ENCODE measurements around the gene DNAH1. TPM values are rescaled to one million over a fixed set of nuclear protein-coding genes. Genes with fewer than 3 reads are reported as not detected.

Gene DNAH1
- total RNA-seq, 4 donors from 2014 or later: 1.4 to 6.8 (median 2.0) TPM

DNA sequence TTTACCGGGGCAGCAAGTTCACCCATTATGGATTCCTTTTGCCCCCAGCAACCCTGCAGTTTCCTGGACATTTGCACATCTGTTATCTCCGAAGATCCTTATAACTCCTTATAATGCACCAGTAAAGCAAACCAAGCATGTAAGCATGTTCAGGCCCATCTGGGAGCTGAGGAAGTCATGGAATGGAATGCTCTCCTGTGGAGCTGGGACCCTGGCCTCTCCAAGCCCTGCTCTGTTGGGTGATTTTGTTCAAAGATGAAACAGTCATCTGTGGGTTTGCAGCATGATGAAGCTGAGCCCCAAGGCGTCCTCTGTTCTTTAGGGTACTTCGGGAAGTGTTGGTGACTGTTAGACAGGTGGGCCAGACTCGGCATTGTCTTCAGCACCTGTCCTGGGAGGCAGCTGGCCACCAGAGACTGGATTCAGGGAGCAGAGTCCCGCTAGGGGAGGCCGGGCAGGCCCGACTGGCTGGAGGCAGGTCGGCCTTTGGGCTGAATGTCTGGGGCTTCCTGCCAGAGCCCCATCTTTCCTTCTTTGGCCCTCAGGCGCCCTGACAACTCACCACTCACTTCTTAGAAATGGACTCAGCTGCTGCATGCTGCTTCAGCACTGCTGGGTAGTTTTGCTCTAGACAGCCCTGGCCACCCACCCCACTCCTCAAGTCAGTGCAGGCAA lies 3.9 kb downstream of the DNAH1 start:
- Histone ChIP-seq H3K4me1 (peaks cover 0 to 8% of the 10 kb centered on the region in 2 donors), H3K27ac (no peak overlapping the region), H3K9me3 (no peaks in the 10 kb centered on the region), H3K27me3 (no peaks in the 10 kb centered on the region), H3K4me3 (no peak overlapping the region), H3K36me3 (no peaks in the 10 kb centered on the region)
- no peak for DNase-seq
- TF ChIP-seq POLR2A (IDR thresholded peaks at IDR 0.05): no peak
- no peak for TF ChIP-seq CTCF (IDR thresholded peaks at IDR 0.05 in 4 of 5, conservative IDR thresholded peaks at IDR 0.05 in 1 of 5)
- intact Hi-C loops (cut with DNase I; ENCODE audit: low total_unique reads): no loop called here
- ATAC-seq: no peak
- in situ Hi-C loops (cut with MboI; ENCODE audit: low sequenced_read_pairs in 4 of 4): no loop called here

DNA sequence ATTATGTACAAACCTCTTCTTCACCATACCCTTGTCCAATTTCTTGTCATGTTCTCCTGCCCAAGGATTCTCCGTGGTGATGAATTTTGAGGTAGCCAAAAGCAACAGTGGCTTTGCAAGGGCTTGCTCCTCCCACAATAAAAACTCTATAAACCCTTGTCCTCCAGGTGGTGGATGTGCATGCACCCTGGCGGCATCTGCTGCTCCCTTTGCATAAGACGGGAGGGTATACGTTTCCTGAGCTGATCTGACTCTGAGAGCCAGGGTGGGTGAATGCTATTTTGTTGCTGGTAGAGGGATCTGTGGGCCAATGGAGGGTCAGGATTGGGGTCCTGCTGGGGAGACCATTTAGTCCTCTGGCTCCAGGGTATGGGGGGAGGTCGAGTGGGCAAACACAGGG lies 5.4 kb downstream of the DNAH1 start:
- Histone ChIP-seq H3K27me3 (no peaks in the 10 kb centered on the region), H3K4me3 (no peak overlapping the region), H3K27ac (no peak overlapping the region), H3K4me1 (peaks cover 0 to 8% of the 10 kb centered on the region in 2 donors), H3K36me3 (no peaks in the 10 kb centered on the region), H3K9me3 (no peaks in the 10 kb centered on the region)
- intact Hi-C loops (cut with DNase I; ENCODE audit: low total_unique reads): no loop called here
- TF ChIP-seq POLR2A (IDR thresholded peaks at IDR 0.05): no peak
- TF ChIP-seq CTCF (IDR thresholded peaks at IDR 0.05 in 4 of 5, conservative IDR thresholded peaks at IDR 0.05 in 1 of 5): no peak
- ATAC-seq: no peak
- no peak for DNase-seq
- in situ Hi-C loops (cut with MboI; ENCODE audit: low sequenced_read_pairs in 4 of 4): no loop called here

- Histone ChIP-seq H3K4me1 (peaks cover 0 to 8% of the 10 kb centered on the region in 2 donors), H3K9me3 (no peaks in the 10 kb centered on the region), H3K27me3 (no peaks in the 10 kb centered on the region), H3K4me3 (no peak overlapping the region), H3K36me3 (no peaks in the 10 kb centered on the region), H3K27ac (no peak overlapping the region)
- in situ Hi-C loops (cut with MboI; ENCODE audit: low sequenced_read_pairs in 4 of 4): no loop called here
- TF ChIP-seq CTCF (IDR thresholded peaks at IDR 0.05 in 4 of 5, conservative IDR thresholded peaks at IDR 0.05 in 1 of 5): no peak
- TF ChIP-seq POLR2A (IDR thresholded peaks at IDR 0.05): no peak
- intact Hi-C loops (cut with DNase I; ENCODE audit: low total_unique reads): no loop called here
- DNase-seq (no peak), ATAC-seq (no peak)
Measured at GRCh38 chr3:52322466-52322865, 6.3 kb downstream of the DNAH1 start.

- Histone ChIP-seq H3K27ac (no peak overlapping the region), H3K4me3 (no peak overlapping the region), H3K4me1 (peaks cover 0 to under 1% of the 10 kb centered on the region in 2 donors), H3K27me3 (no peaks in the 10 kb centered on the region), H3K36me3 (no peaks in the 10 kb centered on the region), H3K9me3 (no peaks in the 10 kb centered on the region)
- no peak for TF ChIP-seq POLR2A (IDR thresholded peaks at IDR 0.05)
- no peak for TF ChIP-seq CTCF (IDR thresholded peaks at IDR 0.05 in 4 of 5, conservative IDR thresholded peaks at IDR 0.05 in 1 of 5)
- in situ Hi-C loops (cut with MboI; ENCODE audit: low sequenced_read_pairs in 4 of 4) (no loop called here), intact Hi-C loops (cut with DNase I; ENCODE audit: low total_unique reads) (no loop called here)
- ATAC-seq: no peak
- no peak for DNase-seq
Measured at GRCh38 chr3:52323526-52324295, 7.6 kb downstream of the DNAH1 start.
